GM12872 (cell line): ENCODE measurements around the gene GPHN.

Source experiments
- TF ChIP-seq, protein P1 (sequence below): IDR thresholded peaks from 3 replicates; pipeline ENCODE4 v1.5.1; 2011; ENCODE audit warnings: low read depth, mild to moderate bottlenecking, low read length, moderate library complexity; ENCODE audit not compliant: insufficient read depth

The GPHN gene

DNA sequence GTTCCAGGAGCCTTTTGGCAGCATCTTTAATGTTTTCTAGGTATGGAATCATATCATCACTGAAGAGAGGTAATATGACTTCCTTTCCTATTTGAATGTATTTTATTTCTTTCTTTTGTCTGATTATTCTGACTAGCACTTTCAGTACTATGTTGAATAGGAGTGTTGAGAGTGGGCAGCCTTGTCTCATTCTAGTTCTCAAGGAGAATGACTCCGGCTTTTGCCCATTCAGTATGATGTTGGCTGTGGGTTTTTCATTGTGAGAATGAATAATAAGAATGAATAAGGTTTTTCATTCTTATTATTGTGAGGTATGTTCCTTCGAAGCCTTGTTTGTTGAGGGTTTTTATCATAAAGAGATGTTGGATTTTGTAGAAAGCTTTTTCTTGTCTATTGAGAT is 98.9 kb downstream of the GPHN start:
- TF ChIP-seq, protein P1, sequence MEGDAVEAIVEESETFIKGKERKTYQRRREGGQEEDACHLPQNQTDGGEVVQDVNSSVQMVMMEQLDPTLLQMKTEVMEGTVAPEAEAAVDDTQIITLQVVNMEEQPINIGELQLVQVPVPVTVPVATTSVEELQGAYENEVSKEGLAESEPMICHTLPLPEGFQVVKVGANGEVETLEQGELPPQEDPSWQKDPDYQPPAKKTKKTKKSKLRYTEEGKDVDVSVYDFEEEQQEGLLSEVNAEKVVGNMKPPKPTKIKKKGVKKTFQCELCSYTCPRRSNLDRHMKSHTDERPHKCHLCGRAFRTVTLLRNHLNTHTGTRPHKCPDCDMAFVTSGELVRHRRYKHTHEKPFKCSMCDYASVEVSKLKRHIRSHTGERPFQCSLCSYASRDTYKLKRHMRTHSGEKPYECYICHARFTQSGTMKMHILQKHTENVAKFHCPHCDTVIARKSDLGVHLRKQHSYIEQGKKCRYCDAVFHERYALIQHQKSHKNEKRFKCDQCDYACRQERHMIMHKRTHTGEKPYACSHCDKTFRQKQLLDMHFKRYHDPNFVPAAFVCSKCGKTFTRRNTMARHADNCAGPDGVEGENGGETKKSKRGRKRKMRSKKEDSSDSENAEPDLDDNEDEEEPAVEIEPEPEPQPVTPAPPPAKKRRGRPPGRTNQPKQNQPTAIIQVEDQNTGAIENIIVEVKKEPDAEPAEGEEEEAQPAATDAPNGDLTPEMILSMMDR = no peak

DNA sequence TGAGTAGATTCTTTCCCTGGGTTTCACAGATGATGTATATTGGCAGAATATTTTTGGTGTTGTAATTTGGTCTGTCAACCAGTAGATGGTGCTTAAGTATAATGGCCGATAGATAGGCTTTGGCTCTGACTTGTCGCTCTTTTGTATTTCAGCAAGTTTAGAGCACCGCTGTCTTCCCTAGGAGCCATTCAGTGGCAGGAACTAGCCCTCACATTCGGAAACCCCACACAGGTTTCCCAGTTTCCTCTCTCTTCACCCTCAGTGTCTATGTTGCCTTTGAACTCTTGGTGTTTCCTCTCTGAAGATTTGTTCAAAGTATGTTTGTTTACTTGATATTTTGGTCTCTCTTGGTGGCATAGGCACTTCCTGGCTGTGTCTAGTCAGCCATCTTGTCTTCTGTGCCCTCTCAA is 102.2 kb downstream of the GPHN start:
- TF ChIP-seq, protein P1 = peak; percentile 58; the same call in 2 of the 3 replicates

DNA sequence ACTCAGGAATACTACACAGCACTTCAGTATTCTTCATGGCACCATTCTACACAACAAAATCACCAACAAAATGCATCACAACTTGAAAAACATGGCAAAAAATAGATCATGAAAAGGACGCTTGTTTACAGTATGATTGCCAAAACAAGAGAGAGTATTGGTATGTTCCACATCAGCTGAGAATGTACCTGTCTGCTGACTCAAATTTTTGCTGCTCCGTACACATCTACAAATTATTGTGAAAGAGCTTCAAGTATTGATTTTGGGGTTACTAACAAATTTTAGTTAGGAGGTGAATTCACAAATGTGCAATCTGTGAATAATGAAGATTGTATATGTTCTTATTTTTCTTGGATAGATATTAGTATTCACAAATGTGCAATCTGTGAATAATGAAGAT is 105.4 kb downstream of the GPHN start:
- TF ChIP-seq, protein P1 = no peak

GRCh38 chr14:66619952-66620351 is 112.0 kb downstream of the GPHN start:
- TF ChIP-seq, protein P1 = no peak

- TF ChIP-seq, protein P1 = no peak
These were observed 115.9 kb downstream of the GPHN start for GRCh38 chr14:66623838-66624237.

DNA sequence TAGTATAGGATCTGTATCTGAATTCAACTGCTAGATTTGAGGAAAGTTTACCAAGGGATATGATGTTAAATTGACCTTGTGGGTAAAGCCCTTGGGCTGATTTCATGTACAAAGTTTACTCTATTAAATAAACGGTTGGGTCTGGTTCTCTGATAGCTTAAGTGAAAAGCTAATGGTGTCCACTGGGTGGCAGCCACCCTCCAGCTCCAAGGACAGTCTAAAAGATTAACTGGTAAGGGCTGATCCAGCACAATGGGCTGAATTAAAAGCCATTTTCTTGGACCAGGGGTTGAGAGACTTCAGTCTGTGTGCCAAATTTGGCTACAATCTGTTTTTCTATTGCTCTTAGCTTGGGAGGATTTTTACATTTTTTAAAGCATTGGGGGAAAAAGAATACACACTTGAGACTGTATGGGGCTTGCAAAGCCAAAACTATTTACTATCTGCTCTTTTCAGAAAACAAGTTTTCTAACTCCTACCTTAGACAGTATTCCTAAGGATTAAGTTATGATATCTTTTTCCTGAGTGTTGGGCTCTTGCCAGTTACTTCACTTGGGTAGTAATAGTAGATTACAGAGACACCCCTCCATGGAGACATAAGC is 116.5 kb downstream of the GPHN start:
- TF ChIP-seq, protein P1 = peak; percentile 70

DNA sequence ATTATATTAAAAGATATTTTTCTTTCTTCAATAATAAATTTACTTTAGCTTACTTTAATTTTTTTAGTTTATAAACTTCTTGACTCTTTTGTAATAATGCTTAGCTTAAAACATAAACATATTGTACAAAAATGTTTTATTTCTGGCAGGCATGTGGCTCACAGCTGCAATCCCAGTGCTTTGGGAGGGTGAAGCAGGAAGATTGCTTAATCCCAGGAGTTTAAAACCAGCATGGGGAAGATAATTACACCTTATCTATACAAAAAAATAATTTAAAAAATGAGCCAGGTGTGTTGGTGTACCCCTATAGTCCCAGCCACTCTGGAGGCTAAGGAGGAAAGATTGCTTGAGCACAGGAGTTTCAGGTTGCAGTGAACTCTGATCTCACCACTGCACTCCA is 120.7 kb downstream of the GPHN start:
- TF ChIP-seq, protein P1 = no peak

DNA sequence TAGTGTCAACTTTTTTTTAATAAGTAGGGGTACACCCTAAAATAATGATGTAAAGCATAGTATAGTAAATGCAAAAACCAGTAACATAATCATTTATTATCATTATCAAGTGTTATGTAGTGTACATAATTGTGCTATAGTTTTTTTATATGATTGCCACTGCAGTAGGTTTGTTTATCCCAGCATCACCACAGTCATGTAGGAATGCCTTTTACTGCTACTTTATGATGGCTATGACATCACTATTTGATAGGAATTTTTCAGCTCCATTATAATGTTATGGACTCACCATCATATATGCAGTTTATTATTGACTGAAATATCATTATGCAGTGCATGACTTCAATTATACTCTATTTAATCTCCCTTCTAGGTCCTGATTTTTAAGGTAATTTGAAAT is 121.6 kb downstream of the GPHN start:
- TF ChIP-seq, protein P1 = no peak
